GM19193 (cell line): ENCODE measurements around the gene MICAL2.

Experiments used
- POLR2A ChIP-seq: IDR thresholded peaks from 4 replicates; pipeline ENCODE4 v1.6.1; 2011; ENCODE audit not compliant: insufficient read depth, insufficient read length; ENCODE audit errors: extremely low read depth

The MICAL2 gene

DNA sequence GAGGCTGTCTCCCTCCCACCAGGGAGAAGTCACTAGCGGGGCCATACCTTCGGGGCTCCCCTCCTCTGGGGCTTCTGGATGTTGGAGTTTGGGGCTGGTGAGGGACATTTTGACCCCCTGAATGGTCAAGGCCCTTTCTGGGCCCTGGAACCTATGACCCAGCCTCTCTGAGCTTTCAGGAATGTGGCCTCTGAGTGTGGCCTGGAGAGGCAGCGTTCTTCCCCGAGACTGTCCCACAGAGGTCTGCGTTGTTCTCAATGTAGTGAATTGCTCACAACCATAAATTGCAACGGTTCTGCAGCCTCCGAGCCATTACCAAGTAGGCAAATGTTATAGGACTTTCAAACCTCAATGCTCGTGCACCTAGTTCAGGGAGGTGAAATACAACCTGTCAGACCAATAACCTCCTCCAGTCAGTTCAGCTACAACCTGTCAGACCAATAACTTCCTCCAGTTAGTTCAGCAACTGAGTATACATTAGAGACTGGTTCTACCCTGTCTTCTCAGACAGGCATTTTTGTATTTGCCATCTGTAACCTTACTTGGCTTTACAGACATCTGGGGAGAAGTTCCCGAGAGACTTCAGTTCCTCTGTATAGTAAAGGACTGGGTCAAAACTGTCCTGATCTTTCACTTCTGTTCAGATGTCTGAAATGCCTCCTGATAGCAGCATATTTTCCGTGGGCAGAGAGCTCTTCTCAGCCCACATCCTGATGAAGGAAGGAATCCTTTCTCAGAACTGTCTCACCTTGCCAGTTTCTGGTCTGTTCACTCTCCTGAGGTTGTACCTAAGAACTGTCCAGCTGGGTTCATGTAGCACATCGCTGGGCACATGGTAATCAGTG lies 34.2 kb downstream of the MICAL2 start:
- TF ChIP-seq POLR2A, result no peak

DNA sequence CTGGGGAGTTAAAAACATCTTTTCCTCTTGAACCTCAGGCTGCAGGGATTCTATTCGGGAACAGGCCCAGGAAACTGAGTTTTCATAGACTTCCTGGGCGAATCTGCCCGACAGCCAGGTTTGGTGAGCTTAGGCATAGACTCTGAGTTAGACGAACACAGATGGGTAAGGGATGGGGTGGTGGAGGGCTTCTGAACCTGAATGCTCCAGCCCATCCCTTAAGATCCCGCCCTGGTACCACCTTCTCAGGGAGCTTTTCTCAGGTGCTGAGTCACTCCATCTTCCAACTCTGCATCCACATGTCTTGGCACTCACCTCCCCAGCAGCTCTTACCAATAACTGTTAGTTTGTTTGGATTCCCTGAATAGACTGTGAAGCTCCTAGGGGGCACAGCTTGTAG lies 37.4 kb downstream of the MICAL2 start:
- no peak for TF ChIP-seq POLR2A

- no peak for TF ChIP-seq POLR2A
These were observed 38.1 kb downstream of the MICAL2 start for GRCh38 chr11:12148466-12148865.

DNA sequence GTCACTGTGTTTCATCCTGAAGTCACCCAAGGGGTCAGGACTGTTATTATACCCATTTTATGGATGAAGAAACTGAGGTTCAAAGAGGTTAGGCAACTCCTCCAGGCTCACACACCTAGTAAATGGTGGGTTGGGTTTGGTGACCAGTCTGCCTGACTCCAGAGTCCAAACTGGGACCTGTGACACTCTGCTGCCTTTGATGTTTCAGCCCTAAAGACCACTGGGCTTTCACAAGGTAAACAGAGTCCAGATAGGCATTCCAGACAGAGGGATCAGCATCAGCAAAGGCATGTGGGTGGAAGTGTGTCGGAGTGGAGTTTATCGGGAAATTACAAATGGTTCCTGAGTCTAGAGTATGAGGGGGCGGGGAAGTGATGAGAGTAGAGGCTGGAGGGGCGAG lies 38.5 kb downstream of the MICAL2 start:
- no peak for TF ChIP-seq POLR2A

DNA sequence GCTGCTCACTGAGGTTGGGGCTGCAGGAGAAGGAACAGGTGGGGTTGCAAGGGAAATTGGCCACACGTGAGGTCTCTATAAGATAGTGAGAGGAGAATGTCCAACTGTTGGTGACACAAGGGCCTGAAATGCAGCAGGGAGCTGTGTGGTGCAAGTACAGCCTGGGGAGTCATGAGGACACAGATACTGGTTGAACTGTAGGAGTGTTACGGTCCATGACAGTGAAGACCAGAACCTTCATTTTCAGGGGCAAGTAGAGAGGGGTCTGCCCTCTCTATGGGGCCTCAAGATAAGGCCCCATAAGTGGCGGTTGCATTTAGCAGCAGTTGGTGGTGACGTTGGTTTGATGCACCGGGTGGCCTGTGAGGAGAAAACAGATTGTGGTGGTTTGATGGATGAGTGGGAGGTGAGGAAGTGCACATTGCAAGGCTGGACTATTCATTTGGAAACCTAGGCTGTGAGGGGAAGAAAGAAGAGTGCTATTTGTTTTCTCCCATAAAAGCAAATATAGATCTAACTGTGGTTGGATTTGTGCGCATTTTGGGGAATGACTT lies 39.4 kb downstream of the MICAL2 start:
- no peak for TF ChIP-seq POLR2A

- no peak for TF ChIP-seq POLR2A
These were observed 40.5 kb downstream of the MICAL2 start for GRCh38 chr11:12150831-12151382.

DNA sequence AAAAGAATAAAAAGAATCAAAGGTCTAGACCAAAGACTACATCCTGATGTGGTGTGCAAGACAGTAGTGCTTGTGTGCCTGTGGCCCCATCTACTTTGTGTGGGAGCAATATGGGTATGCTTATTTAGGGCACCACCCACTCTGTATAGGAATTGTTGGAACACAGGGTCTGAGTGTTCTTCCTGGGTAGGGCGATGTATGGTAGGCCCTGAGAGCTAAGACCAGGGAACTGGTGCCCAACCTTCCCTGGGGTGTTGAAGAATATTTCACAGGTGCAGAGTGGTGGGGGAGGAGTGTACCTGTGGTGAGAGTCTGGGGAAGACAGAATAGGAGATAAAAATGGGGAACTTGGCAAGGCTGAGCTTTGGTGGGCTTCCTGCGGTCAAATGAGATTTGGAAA lies 41.9 kb downstream of the MICAL2 start:
- TF ChIP-seq POLR2A, result no peak

DNA sequence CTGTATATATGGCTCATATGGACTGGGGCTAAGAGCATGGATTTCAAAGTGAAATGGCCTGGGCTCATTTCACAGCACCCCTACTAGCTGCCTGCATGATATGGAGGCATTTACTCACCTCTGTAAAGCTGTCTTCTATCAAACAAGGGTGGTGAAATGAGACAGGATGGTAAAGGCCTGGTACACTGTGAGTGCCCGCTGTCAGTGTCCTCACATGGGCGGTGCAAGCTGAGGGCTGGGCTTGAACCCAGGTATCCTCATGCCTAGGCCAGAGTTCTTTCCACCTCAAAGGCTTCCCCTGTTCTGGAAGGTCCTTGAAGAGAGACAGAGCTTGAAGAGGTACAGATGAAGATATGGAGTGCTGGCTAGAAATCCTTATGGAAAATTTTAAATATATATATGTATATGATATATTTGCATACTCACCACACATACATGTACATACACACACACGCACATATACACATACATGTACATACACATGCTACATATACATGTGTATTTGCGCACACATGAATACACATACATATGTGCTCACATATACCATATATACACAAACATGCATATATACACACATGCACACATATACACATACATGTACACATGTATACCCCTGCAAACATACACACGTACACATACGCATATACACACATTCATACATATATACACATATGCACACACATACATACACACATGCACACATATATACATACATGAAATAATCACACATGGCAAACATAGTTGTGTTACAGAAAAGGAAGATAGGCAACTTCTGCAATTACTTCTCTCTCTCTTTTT lies 44.7 kb downstream of the MICAL2 start:
- no peak for TF ChIP-seq POLR2A

DNA sequence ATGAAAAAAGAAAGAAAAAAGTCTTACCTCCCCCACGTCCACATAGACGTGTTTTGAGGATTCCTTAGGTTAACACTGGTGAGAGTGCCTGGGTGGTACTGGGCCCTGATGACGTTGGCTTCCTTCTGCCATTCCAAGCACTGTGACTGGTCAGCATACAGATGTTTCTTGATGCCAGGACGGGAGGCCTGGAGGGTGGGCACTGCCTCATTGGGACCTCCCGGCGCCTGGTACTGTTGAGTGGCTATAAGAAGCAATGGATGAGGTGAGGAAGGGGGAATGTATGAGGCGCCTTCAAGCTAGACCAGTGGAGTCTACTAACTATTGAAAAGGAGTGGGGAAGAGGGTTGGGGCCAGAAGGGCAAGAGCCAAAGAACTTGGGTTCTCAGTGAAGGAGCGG lies 45.3 kb downstream of the MICAL2 start:
- no peak for TF ChIP-seq POLR2A

DNA sequence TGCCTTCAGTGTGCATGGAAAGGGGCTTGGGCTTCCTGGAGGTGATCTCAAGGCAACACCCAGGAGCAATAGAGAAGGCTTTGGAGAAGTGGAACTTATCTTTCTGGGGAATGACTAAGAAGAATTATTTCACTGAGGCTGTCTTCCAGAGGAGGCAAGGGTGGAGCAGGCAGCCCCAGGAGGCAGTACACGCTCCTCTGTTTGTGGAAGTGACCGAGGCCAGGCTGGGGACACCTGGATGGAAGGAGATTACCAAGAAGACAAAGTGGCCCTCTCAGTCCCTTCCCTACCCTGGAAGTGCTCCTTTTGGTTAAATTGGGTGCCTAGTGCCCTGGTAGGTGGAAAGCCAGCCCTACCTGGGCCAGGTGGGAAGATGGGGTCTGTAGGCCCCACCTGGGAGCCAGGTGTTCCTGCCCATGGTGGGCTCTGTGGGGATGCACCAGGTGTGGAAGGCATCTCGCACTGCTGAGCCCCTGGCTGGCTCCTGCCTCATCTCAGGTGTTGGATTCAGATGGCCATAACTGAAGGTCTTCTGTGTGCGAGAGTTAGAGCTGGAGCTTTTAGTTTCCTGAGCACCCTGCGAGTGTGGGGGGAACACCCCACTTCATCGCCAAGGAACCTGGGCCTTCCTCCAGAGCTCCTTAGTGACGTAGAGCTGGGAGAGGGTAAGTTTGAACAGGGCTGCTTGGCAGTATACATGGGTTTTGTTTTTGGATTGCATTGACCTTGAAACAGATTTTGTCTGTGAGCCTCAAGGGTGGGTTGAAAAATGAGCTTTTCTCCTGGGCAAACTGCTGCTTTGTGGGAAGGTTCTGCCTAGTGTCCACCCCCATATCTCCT lies 46.1 kb downstream of the MICAL2 start:
- no peak for TF ChIP-seq POLR2A

- no peak for TF ChIP-seq POLR2A
These were observed 46.9 kb downstream of the MICAL2 start for GRCh38 chr11:12157241-12157661.

DNA sequence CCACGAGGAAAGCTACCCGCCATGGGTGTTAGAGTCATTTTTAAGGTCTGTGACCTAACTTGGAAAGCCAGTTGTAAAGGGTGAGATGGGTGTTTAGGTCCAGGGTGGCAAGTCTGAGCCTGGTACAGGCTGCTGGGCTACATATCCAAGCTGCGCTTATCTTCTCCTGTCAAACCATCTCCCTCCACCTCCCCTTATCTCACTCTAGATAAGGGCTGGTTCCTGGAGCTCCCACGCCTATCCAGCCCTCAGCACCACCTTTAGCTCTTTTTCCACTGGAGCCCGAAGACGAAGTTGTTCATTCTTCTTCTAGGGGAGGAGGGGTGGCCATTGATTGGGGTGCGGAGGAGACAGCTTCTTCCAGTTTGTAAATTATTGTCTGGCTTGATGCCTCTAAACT lies 48.5 kb downstream of the MICAL2 start:
- TF ChIP-seq POLR2A, result no peak

- TF ChIP-seq POLR2A, result no peak
These were observed 49.1 kb downstream of the MICAL2 start for GRCh38 chr11:12159351-12160099.

GRCh38 chr11:12160231-12160630 lies 49.8 kb downstream of the MICAL2 start:
- no peak for TF ChIP-seq POLR2A
